Skeletal muscle satellite cell (primary cell): ENCODE measurements around the gene INPP5A.

Experiments used
- H3K27me3 ChIP-seq: 2 replicates; pipeline ENCODE4 v1.7.0; 2013; ENCODE audit warnings: low read length; ENCODE audit not compliant: control insufficient read depth, insufficient read depth
- H3K36me3 ChIP-seq: 2 replicates; pipeline ENCODE4 v1.7.0; 2013; ENCODE audit warnings: mild to moderate bottlenecking, control low read depth, low read length; ENCODE audit not compliant: insufficient read depth
- H3K4me1 ChIP-seq: 2 replicates; pipeline ENCODE4 v1.7.0; 2013; ENCODE audit warnings: low read length; ENCODE audit not compliant: control insufficient read depth, insufficient read depth
- H3K4me2 ChIP-seq: 2 replicates; pipeline ENCODE4 v1.7.0; 2013; ENCODE audit warnings: mild to moderate bottlenecking, low read length
- H3K4me3 ChIP-seq: 2 replicates; pipeline ENCODE4 v1.7.0; 2013; ENCODE audit warnings: low read length
- H3K9ac ChIP-seq: 2 replicates; pipeline ENCODE4 v1.7.0; 2013; ENCODE audit warnings: mild to moderate bottlenecking, low read depth, low read length, moderate library complexity
- H3K9me3 ChIP-seq: replicated peaks from 2 replicates; pipeline ENCODE4 v1.7.0; 2013; ENCODE audit warnings: mild to moderate bottlenecking, control low read depth, low read length

Gene INPP5A

DNA sequence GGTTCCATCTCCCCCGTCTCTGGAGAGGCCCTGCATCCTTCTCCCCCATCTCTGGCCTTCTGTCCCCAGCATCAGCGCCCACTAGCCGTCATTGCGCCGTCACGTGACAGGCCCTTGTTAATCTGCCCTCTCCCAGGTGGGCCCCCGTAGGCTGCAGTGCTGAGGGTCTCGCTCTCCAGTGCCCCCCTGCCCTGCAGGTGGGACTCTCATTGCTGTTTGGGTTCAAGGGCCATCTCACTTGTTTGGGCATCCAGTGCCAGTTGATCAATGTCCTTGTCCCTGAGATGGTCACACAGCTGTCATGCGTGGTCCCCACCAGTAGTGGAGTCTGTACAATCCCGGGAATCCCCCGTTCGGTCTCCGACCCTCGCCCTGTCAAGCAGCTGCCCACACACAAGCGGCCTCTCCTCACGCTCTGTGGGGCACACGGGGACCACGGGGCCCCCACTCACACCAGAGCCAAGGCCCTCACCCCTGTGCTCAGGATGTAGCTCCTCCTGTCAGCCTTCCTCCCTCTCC, 114.0 kb downstream of the INPP5A start:
- Histone ChIP-seq H3K9me3 (no peaks in the 10 kb centered on the region), H3K36me3 (no peaks in the 10 kb centered on the region), H3K9ac (no peak overlapping the region), H3K27me3 (no peaks in the 10 kb centered on the region), H3K4me3 (no peak overlapping the region), H3K4me1 (no peaks in the 10 kb centered on the region), H3K4me2 (no peak overlapping the region)

DNA sequence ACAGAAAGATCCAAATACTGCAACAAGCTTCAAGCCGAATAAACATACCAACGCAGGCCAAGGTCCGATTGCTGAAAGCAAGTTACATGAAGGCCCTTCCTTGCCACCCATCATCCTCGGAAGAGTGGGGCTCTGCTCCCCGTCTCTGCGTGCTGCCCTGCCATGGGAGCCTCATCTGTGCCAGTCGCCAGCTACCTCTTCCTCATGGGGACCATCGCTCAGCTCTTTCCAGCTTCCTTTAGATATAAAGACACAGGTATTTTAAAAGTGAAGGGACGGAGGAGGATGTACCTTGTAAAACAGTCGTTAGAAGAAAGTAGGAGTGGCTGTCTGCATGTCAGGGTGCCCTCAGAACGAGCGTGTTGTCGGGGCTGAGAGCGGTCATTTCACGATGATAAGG, 114.9 kb downstream of the INPP5A start:
- no peaks in the 10 kb centered on the region for H3K36me3 ChIP-seq

DNA sequence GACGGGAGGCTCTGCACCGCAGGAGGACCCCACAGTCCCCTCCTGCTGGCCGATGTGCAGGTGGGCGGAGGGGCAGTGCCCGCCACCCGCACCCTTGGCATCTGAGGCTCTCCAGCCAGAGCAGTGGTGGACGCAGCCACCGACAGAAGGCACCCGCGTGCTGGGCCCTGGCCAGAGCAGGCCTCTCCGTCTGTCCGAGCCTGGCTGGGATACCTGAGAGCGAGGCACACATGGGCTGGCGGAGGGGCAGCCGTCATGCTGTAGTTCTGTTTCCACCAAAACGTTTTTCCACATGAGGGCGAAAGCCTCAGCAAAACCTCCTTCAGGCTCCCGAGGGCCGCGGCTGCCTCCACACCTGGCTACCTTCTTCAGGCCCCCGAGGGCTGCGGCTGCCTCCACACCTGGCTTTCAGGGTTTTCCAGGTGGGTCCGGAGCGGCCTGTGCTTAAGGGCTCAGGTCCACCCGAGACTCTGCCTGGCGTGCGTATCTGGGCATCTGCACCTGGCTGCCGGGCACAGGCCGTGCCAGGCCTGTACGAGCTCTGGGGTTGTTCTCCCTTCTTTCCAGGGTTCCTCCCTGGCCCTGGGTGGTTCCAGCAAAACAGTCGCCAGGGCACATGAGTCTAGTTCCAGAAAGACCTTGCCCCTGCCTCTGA, 115.5 kb downstream of the INPP5A start:
- no peaks in the 10 kb centered on the region for H3K27me3 ChIP-seq
- H3K4me3 ChIP-seq, result no peak overlapping the region
- H3K9ac ChIP-seq, result no peak overlapping the region
- H3K9me3 ChIP-seq, result no peaks in the 10 kb centered on the region
- H3K4me2 ChIP-seq, result no peak overlapping the region
- H3K36me3 ChIP-seq, result no peaks in the 10 kb centered on the region
- no peaks in the 10 kb centered on the region for H3K4me1 ChIP-seq

More for the DNA sequence above, 114.9 kb downstream of the INPP5A start:
- H3K27me3 ChIP-seq, result no peaks in the 10 kb centered on the region
- H3K4me3 ChIP-seq, result no peak overlapping the region
- H3K4me1 ChIP-seq, result no peaks in the 10 kb centered on the region
- no peak overlapping the region for H3K4me2 ChIP-seq
- H3K9ac ChIP-seq, result no peak overlapping the region
- H3K9me3 ChIP-seq, result no peaks in the 10 kb centered on the region

DNA sequence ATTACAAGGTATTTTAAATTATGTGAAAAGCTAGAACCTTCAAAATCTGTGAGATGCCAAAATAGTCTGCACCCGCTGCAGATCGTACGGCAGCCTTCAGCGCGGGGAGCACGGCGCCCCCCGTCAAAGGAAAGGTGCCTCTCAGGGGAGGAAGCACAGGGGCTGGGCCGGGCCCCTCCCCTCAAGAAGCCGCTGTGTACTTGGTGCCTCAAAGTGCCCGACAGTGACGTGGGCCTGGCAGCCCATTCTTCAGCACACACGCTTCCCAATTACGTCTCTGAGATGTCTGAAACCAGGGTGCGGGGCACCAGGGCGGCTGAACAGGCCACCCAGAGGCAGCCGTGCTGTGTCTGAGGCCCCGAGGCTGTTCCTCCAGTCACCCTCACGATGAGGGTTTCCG, 116.1 kb downstream of the INPP5A start:
- Histone ChIP-seq H3K4me1 (no peaks in the 10 kb centered on the region), H3K27me3 (no peaks in the 10 kb centered on the region), H3K4me3 (no peak overlapping the region), H3K4me2 (no peak overlapping the region), H3K9ac (no peak overlapping the region), H3K36me3 (no peaks in the 10 kb centered on the region), H3K9me3 (no peaks in the 10 kb centered on the region)

DNA sequence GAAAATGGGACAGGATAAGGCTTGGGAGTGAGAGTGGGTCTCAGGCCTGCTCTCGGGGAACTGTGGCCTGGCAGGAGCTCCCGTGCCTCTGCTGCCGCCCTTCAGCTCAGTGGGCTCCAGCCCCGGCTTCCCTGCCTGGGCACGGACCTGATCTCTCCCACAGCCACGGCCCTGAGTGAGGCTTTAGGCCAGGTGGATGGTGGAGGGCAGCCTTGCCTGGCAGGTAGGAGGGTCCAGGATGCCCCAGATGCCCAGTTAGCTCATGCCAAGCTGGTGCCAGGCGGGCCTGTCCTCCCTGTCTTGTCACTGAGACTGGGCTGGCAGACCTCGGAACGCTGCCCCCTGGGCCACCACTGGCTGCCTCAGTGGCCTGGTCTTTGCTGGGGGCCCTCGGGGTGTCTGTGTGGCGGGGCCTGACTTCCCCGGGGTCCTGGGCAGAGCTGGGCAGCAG, 116.6 kb downstream of the INPP5A start:
- Histone ChIP-seq H3K27me3 (no peaks in the 10 kb centered on the region), H3K36me3 (no peaks in the 10 kb centered on the region)

DNA sequence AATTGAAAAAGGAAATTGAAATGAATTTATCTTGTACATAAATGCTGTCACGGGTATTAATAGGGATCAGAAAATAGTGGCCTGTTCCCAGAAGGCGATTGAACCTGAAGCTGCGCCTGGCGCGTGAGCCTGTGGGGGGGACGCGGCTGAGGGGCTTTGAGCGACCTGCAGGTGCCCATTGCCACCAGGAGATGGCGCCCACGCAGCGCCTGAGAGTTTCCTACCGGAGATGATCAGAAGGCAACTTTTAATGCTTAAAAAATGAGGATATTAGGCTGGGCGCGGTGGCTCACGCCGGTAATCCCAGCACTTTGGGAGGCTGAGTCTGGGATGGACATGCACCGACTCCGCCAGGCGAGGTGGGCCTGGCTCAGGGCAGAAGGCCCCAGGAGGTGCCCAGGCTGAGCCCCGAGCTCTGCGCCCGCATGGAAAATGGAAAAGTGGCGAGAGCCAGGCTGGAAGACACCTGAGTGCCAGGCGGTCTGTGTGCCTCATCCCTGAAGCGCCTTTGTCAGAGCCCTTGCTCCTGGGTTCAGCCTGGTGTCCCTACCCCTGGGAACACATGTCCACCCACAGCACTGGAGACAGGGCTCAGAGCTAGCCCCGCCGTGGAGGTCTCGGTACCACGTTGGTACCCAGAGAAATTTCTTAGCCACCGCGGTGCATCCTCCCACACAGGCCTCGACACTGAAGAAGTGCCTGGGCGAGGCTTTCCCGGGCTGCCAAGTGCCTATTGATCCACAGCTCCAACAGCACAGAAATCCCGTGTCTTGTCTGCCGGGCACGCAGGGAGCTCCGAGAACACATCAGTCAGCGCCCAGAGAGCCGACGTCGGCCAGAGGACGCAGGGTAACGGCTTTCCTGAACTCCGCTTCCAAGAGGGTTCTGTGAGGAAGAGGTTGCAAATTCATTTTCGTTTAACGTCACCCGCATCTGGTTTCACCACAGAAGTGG, 117.4 kb downstream of the INPP5A start:
- Histone ChIP-seq H3K36me3 (no peaks in the 10 kb centered on the region), H3K4me3 (no peak overlapping the region), H3K27me3 (no peaks in the 10 kb centered on the region), H3K4me2 (no peak overlapping the region), H3K9ac (no peak overlapping the region), H3K4me1 (no peaks in the 10 kb centered on the region), H3K9me3 (no peaks in the 10 kb centered on the region)

More for the DNA sequence above, 116.6 kb downstream of the INPP5A start:
- H3K9me3 ChIP-seq, result no peaks in the 10 kb centered on the region
- no peak overlapping the region for H3K4me2 ChIP-seq
- no peak overlapping the region for H3K4me3 ChIP-seq
- no peak overlapping the region for H3K9ac ChIP-seq
- no peaks in the 10 kb centered on the region for H3K4me1 ChIP-seq

DNA sequence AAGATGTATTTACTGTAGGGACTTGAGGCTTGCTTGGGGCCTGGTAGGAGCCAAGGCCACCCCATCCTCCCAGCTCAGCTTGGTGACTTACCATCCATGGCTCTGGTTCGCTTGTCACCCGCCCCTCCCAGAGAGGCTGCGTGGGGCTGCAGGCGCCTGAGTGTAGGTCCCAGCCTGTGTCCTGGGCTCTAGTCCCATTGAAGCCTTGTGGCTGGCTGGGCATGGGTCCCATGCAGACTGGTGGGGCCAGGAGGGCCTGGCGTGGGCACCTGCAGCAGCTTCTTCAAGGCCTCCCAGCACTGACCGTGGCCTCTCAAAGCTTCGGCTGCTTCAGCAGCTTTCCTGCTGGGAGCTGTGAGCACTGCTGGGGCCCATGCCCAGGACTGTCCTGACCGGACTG, 118.1 kb downstream of the INPP5A start:
- H3K4me2 ChIP-seq, result no peak overlapping the region
- H3K36me3 ChIP-seq, result no peaks in the 10 kb centered on the region
- no peak overlapping the region for H3K4me3 ChIP-seq
- no peaks in the 10 kb centered on the region for H3K4me1 ChIP-seq
- H3K9me3 ChIP-seq, result no peaks in the 10 kb centered on the region
- H3K9ac ChIP-seq, result no peak overlapping the region
- no peaks in the 10 kb centered on the region for H3K27me3 ChIP-seq

DNA sequence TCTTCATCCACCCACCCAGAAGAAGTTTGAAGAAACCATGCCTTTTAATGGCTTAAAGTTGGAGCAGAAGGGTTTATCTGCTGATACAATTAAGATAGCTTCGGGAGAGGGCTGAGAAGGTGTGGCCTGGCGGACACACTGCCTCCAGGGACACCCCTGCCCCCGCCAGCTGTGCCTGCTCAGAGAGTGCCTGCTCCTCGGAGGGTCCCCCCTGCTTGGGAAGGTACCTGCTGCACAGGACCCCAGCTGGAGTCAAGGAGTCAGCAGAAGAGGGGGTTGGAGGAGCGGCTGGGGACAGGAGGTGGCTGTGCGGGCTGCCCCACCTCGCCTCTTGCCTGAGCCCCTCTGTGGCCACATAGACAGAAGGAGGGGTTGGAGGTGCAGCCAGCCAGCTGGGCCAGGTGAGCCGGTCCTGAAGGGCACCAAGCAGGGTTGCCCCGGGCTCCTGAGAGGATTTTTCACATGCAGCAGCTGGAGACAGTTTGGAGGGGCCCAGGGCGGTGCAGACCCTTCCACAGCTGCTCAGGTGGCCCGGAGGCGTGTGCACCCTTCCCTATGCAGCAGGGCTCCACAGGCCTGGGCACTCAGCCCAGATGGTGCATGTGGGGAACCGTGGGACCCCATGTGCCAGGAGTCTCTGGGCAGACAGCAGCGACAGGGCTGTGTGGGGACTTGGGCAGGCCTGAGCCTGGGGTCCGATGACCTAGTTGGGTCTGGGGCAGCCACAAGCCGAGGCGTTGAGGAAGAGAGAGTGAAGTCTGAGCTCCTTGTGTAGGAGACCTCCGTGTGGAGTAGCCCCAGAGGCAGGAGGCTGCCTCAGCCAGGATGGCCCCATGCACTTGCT, 118.9 kb downstream of the INPP5A start:
- Histone ChIP-seq H3K4me2 (no peak overlapping the region), H3K36me3 (no peaks in the 10 kb centered on the region), H3K4me1 (no peaks in the 10 kb centered on the region), H3K27me3 (no peaks in the 10 kb centered on the region), H3K4me3 (no peak overlapping the region), H3K9ac (no peak overlapping the region), H3K9me3 (no peaks in the 10 kb centered on the region)

DNA sequence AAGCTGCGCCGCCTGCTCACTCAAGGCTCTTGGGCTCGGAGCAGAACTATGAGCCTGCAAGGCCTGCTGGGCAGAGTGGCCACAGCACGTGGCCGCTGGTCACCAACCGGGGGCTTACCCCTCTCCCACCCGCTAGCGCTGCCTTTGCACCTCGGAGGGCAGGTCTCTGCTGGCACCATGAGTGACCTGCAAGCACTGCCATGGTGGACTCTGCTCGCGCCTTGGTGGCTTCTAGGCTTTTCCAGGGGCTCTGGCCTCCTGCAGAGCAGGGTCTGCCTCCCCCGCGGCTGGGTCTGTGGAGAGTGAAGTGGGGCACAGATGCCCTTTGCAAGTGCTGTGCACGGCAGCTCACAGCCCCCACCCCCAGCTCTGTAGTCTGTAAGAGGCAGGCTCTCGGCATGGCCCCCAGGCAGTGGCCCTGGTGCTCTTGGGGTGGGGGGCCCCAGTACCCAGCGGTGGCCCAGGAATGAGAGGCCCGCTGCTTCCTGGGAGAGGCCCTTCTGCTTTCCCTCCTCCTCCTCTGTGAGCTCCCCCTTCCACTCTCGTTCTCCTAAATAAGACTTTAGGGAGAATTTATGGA, 119.6 kb downstream of the INPP5A start:
- Histone ChIP-seq H3K9ac (no peak overlapping the region), H3K36me3 (no peaks in the 10 kb centered on the region), H3K4me3 (no peak overlapping the region), H3K4me2 (no peak overlapping the region), H3K4me1 (no peaks in the 10 kb centered on the region), H3K27me3 (no peaks in the 10 kb centered on the region), H3K9me3 (no peaks in the 10 kb centered on the region)

DNA sequence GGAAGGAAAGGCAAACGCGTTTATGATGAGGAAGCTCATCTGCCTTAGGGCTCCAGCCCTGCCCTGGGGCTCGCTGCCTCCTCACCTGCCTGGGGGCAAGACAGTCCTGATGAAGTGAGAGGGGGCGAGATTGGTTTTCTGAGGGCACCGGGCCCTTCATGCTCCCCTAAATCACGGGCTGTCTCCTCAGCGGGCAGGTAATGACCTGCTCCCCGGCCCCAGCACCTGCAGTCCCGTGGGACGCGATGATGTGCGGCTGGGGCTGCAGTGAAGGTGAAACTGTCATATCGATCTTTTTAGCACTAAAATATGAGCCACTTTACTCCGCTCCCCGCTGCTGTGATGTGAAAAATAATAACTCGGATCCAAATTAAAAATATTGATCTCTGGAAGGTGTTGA, 120.2 kb downstream of the INPP5A start:
- no peaks in the 10 kb centered on the region for H3K36me3 ChIP-seq
- no peak overlapping the region for H3K4me3 ChIP-seq
- no peaks in the 10 kb centered on the region for H3K4me1 ChIP-seq
- no peak overlapping the region for H3K9ac ChIP-seq
- H3K27me3 ChIP-seq, result no peaks in the 10 kb centered on the region
- H3K4me2 ChIP-seq, result no peak overlapping the region
- H3K9me3 ChIP-seq, result no peaks in the 10 kb centered on the region
